Activated CD8-positive, alpha-beta memory T cell treated with anti-CD3 and anti-CD28 coated beads for 24 hours (primary cell): ENCODE measurements around the gene APOL3.
"Not testable (repeated sequence)": the region's sequence is repeated elsewhere in the genome, so short reads cannot be mapped to it uniquely, and the experiment has no call there.

Experiments used
- DNase-seq: peaks from one replicate; pipeline ENCODE4 v3.0.0-alpha.2; 2020

The APOL3 gene, protein sequence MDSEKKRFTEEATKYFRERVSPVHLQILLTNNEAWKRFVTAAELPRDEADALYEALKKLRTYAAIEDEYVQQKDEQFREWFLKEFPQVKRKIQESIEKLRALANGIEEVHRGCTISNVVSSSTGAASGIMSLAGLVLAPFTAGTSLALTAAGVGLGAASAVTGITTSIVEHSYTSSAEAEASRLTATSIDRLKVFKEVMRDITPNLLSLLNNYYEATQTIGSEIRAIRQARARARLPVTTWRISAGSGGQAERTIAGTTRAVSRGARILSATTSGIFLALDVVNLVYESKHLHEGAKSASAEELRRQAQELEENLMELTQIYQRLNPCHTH

DNA sequence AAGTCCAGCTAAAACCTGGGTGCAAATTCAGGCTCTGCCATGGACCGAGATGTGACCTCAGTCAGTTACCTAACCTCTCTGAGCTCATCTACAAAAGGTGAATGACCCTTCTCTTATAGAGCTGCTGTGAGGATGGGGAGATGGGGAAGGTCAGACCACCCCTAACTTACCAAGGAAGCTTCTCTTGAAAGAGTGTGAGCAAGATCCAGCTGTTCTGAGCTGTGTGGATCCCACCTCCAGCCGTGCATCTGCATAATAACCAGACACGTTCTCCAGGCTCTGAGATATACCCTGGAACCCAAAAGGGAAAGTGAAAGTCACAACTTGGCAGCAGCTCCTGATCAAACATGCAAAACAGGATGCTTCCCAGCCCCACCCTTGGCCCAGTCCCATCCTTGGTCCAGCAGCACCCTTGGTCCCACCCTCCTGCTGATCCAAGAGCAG lies at the start of gene APOL3:
APOL3 (minus strand) TSS at position 257 of the 444 bp plus-strand sequence. CDS start 11,700 bp downstream, outside the sequence.
- DNase-seq: peak; percentile 78

DNA sequence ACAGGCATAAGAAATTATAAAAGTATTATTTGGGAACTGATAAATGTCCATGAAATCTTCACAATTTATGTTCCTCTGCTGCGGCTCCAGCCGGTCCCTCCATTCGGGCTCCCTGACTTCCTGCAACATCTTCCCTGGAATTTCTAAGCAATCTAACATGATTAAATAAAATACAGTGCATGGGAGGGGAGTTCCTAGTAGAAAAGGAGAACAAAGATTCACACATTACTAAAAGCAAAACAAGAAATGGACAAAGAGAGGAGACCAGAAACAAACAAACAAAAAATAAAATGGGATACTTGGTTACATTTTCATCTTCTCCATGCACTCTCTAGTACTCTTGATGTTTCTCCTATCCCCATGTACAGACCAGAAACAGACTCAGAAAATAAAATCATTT lies 49.7 kb upstream of the APOL3 start:
- no peak for DNase-seq

DNA sequence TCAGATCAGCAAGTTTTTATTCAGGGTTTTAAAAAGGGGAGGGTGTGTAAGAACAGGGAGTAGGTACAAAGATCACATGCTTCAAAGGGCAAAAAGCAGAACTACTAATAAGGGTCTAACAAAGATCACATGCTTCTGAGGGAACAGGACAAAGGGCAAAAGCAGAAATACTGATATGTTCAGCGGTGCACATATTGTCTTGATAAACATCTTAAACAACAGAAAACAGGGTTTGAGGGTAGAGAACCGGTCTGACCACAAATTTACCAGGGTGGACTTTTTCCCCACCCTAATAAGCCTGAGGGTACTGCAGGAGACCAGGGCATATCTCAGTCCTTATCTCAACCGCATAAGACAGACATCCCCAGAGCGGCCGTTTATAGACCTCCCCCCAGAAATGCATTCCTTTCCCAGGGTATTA lies 48.9 kb upstream of the APOL3 start:
- DNase-seq: not testable (repeated sequence)

DNA sequence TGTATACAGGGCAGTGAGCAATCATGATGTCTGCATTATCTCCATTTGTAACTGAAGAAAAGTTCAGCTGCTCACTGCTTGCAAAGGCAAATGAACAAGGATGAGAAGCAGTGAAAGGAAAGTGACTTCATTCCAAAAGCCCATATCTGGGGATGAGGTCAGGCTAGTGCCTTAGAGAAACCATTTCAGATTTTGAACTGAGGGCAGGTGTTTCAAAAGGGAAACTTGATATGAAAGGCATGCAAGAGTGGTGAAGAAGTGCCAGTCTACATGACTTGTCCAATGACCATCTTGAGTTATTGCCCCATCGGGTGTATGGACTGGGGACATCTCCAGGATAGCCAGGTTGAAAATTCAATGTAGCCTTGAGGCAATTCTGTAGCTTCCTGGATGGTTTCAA lies 48.4 kb upstream of the APOL3 start:
- DNase-seq: no peak

DNA sequence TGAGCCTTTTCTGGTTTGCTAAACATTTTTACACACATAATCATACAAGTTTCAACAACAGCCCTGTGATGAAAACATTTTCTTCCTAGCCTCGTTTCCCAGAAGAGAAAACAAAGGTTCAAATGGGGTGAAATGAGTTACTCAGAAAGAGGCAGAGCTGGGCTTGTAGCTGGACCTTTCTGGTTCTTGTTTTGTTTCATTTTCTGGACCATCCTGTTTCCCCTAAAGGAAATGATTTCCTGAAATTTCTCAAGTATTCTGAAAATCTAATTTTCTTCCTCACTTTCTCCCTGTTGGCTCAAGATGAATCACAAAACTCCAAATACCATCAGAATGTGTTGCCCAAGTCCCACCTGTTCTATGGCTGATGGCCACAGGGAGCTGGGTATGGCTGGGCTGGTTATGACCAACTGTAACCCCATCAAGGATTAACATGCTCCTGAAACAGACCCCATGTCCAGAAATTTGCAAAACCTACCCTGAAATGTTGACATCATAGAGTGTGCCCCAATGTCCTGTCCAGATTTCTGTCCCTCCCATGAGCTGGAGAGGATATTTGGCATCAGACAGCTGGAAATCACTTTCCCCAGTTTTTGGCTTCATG lies 47.7 kb upstream of the APOL3 start:
- no peak for DNase-seq

DNA sequence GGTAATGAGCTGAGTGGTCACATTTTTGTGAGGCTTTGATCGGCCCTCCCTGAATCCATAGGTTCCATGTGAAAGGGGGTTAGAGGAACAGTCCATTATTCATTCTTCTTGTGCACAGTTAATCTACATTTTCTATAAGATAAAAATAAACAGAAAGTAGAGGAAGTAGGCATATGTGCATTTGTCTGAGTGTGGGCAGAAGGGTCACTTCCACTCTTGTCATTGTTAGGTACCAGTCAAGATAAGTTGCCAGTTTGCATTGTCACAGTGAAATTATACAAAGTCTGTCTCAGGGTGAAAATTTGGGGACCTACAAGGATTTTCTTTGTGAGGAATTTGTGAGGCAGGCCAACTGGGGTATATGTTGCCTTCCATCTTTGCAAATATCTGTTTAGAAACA lies 45.7 kb upstream of the APOL3 start:
- DNase-seq: no peak

DNA sequence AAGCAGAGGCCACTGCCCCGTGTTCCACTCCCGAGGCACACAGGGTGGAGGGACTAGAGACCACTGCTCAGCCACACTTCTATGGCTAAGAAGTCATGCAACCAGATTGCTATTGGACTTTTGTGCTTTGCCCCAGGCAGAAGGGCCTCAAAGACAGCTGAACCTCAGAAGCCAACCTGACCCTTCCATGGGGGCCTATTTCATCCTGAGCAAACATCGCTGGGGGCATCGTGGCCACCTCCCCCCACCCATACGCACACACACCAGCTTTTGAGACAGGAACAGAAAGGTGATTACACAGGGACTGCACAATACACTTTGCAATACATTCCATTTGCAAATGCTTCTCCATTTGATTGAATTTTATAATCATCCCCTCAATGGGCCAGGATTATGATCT lies 45.0 kb upstream of the APOL3 start:
- not testable (repeated sequence) for DNase-seq

DNA sequence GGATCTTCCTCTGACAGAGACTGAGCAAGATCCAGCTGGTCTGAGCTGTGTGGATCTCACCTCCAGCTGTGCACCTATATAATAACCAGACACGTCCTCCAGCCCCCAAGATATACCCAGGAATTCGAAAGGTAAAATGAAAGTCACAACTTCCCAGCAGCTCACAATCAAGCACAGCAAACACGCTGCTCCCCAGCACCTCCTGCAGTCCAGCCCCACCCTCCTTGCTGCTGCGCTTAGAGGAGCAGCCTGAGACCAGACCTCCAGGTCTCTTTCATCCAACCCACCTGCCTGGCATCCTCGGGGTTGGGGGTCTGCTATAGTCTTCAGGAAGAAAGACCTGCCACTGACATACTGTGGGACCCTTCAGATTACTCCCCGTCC lies 44.1 kb upstream of the APOL3 start:
- DNase-seq: no peak

DNA sequence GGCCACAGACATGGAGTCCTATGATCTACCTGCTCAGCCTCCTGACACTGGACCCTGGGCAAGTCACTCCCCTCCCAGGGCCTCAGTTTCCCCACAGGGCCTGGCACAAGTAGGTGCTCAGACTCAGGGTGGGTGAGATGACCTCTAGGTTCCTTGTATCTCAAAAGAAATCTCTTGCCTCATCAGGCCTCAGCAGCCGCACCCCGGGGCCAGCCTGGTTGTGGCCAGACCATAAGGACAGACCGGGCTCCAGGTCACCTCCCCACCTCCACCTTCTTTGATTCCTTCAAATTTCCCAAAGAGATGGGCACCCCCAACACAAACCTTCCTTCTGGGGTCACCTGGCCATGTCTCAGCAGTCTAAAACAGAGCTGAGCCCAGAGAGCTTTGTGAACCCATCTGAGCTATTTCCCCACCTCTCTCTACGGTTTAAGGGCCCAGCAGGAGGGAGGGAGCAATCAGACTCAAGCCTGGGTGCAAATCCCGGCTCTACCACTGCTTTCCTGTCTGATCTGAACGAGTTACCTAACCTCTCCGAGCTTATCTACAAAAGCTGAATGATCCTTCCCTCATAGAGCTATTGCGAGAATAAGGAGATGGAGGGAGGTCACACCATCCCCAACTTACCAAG lies 43.6 kb upstream of the APOL3 start:
- DNase-seq: no peak

DNA sequence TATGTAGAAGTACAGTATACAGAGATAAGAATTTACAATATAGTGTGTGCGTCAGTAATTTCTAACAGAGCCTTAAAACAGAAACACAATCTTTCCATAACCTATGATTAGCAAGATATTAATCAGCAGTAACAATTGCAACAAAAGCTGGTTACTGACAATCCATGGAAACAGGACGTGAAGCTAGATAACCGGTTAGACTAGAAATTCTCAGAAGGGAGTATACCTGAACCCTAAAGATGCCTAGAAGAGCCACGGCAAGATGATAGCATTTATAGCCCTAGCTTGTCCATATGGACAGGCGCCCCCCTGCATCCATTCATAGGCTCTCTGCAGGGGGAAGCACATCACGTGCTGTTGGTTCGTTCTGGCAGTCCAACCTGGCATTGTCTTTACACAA lies 42.9 kb upstream of the APOL3 start:
- DNase-seq: not testable (repeated sequence)

DNA sequence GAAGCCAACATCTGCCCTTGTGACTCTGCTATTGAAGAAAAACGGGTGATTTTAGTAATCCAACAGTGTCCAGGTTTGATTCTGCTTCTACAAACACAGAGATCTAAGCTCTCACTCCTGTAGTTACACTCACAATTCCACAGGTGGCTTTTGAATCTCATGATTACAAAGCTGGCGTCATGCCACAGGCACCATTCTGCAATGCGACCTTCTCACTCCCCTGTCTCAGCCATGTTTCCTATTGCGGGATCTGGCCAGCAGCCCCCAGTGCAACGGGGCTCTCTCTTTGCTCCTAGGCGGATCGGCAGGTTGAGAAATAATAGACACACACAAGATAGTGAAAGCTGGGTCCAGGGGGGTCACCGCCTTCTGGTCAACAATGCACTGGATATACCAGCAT lies 42.4 kb upstream of the APOL3 start:
- not testable (repeated sequence) for DNase-seq

DNA sequence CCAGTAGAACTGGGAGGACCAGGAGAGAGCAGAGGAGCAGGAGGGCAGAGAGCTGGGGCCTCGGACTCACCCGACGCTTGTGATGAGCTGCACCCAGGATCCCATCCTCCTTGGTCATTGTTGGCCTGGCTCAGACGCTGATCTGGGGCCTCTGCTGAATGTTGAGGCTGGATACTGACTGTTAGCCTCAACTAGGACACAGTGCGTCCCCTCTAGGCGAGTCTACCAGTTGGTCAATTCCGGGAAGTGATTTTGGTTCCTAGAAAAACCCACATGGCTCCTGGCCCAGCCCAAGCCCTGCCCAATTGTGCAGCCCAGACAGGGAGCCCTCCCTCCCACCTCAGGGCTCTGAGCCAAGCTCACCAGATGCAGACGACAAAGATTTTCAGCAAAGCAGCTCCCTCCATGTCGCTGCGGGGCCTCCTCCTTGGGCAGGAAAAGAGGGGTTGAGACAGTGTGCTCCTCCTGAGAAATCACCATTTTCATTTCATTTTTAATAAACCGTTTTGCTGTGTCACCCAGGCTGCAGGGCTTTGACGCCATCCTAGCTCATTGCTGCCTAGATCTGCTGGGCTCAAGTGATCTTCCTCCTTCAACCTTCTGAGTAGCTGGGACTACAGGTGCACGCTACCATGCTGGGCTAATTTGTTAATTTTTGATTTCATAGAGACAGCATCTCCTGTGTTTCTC lies 41.2 kb upstream of the APOL3 start, which contains the start of gene APOL4:
APOL4 (minus strand) TSS at position 180 of the 690 bp plus-strand sequence; CDS start at position 105, 75 bp downstream.
- DNase-seq: peak; percentile 40

DNA sequence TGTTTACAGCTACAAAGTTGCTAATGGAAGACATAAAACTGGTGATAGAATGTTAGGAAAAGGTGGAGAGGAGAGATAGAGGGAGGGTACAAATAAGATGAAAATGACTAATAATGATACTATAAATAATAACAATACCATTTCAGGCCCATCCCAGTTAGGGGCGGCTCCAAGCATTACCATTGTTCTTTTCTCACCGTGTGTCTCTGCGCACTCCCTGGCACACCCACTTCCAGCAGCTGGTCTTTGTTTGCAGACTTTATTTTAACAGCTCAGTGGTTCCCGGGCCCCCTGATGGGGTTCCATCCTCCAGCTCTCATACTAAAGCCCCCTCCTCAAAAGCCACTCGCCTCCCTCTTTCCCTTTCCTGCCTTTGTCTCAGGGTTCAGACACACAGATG lies 40.5 kb upstream of the APOL3 start:
- not testable (repeated sequence) for DNase-seq

DNA sequence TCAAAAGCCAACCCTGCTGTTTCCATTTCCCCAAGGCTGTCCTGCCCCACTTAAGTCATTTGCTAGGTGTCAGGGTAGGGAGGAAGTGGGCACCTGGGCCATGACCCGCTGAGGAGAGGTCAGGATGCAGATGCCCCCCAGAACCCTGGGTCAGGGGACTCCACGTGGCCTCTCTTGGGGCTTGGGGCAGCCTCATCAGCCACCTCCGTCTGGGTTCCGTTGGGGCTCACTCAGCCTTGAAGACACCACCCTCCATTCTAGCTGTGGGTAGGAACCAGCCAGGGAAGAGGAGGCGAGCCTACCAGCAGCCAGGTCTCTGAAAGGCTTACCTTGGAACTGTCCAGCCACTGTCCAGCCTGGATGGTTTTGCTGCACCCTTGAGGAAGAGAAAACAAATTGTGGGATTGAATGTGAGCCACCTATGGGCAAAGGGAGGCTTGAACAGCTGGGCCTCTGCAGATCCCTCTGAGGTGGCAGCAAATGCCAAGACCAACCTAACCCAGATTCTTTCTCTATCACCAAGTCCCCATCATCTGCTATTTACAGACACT lies 38.5 kb upstream of the APOL3 start:
- no peak for DNase-seq

DNA sequence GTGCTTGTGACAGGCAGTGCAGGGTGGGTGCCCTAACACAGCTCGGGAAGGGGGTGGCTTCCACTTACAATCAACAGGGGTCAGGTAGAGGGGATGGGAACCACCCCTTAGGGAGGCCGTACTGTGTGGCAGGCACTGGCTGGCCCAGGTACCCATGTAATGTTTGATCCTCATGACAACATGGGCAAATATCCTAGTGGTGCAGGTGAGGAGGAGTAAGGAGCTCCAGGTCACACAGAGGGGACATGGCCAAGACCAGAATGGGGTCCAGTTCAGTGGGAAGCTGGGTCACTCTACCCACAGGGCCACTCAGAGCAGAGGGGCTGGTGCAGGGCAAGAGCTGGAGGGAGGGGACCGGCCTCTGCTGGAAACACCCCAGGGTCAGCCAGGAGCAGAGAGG lies 38.0 kb upstream of the APOL3 start:
- no peak for DNase-seq

DNA sequence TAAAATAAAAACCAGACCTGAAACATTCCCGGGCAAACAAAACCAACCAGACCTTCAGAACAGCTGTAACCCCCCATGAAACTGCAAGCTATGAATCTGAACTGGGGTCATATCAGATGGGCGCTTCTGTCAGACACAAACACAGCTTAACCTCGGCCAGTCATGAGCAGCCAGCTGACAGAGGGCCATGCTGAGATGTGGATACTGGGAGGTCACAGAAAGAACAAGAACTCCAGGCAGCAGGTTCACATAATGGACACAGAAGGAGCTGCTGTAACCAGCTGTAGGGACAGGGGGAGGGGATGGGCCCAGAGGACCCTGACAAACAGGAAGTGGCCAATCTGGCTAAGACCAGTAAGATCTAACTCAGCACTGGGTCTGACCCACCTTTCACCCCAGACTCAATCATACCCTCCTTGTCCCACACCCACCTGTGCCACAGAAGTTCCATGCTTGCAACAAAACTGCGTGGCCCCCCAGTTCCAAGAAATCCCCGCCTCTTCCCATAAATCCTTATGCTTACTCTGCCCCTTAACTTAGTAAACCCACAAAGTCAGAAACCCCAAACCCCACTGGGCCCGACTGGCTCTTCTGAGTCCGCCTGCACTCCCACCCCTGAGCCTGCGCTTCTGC lies 37.1 kb upstream of the APOL3 start:
- DNase-seq: no peak

DNA sequence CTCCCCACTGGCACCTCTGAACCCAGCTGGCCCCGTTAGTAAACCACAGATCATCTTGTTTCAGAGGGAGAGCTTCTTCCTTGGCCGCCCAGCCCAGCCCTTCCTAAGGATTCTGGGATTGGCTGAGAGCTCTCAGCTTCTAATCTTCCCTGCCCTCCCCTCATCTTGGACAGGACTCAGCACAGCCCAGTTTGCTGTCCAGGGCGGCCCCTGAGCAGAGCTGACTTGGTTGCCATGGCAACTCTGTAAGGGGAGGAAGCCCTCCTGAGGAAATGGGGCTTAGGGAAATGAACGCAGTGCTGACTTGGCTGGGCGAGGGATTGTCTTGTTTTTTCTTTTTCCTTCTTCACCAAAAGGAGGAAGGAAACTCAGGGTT lies 36.5 kb upstream of the APOL3 start:
- no peak for DNase-seq

DNA sequence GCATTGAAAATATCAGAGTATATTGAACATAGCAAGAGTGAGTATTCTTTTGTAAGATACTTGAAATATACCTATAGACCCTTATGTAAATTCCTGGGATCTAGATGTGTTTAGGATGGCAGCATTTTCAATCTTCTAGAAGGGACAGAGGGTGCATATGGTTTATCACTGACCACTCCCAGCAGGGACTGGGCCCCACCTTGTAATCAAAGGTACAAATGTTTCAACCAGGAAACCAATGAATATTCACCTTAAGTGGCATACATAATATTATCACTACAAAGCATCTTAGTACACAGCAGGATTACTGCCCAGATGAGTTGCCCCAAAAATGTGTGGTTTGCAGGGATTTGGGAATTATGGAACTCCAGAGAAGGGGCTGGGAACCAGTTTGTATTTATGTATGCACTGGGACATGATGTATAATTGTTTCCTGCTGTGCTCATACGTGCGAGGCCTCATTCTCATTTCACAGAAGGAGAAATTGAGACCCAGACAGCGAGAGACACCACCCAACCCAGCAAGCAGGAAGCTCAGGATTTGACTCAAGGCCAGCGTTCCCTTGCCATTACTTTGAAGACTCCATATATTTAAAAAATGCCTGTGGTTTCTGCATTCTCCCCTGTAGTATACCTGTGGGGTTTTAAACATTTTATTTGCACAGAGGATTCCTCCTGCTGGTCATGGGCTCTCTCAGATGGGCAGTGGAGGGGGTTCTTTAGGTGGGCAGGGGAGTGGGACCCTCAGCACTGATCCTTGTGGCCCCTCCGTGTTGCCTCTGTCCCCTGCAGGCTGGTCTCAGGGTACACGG lies 35.9 kb upstream of the APOL3 start:
- DNase-seq: no peak

DNA sequence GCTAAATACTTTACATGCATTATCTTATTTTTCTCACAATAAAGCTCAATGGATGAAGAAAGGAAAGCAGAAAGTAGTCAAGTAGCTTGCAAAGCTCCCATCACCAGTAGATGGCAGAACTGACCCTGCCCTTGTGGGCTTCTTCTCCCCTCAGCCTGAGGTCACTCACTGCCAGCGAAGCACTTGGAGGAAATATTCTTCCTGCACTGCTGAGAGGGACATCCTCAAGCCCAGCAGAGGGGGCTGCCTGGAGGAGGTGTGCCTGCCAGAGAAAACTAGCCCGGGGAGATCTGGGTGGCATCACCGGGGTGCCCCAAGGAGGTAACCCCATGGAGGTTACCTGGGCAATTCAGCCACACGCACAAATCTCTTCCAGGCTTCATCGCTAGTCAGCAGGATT lies 34.4 kb upstream of the APOL3 start:
- DNase-seq: peak; percentile 73

DNA sequence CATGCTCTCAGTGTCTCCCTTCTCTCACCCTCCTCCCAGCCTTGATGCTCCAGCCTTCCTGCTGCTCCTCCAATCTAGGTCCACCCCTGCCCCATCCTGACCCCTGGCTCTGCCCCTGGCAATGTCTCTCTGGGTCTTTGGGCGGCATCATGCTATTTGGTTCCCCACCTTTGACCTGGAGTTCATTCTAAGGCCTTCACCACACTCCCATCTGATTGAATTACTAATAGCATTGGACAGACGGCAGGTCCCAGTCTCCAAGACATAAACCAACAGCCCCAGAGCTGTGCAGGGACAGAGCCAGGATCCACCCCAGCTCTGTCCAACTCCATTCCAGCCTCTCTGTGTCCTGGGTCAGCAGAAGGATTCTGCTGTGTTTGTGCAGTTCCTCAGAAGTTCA lies 33.8 kb upstream of the APOL3 start:
- DNase-seq: no peak

DNA sequence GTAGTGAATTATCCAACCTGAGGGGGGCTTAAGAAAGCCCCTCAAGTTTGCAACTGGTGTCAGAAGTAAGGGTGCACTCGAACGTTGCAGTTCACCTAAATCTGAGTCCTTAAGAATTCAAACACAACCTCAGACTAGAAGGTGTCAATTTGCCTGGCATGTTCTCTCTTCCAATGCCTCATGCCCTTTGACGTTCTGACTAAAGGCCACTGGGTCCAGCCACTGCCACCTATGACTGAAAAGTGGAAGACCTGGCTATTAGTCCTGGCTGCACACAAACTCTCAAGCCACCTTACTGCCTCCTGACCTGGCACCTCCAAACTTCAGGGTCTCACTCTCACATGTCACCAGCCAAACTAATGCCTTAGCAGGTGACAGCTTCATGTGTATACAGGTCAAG lies 33.0 kb upstream of the APOL3 start:
- DNase-seq: no peak

DNA sequence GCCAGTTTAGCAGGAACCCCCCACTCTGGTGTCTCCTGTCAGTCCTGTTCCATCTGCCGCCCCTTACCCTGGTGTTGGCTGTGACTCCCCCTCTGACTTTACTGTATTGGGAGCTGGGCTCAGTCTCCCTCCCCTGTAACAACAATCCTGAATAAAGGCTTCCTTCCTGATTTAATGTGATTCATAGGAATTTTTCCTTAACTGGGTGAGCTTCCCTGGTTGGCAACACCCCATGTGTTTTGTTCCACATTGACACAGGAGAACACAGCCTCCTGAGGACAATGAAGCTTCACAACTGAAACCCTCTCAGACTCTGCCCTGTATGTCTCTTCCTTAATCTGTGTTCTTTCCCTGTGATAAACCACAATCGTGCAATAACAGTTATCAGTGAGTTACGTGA lies 32.6 kb upstream of the APOL3 start:
- DNase-seq: no peak
